Gastroesophageal sphincter (tissue), 4 donors: ENCODE measurements around the gene MACROD2. TPM values are rescaled to one million over a fixed set of nuclear protein-coding genes. Genes with fewer than 3 reads are reported as not detected.
"Not testable (repeated sequence)": the region's sequence is repeated elsewhere in the genome, so short reads cannot be mapped to it uniquely, and the experiment has no call there.

Experiments
- ATAC-seq: fragments of 150-250 bp; one replicate; pipeline ENCODE4 v1.9.1; 2016; ENCODE audit warnings: mild to moderate bottlenecking, moderate library complexity
- H3K27ac ChIP-seq, 4 donors: fragments of 200-600 bp; sonication (generic) in 3 of 4; 1 replicate in 3 of 4; 2 replicates in 1 of 4; pipeline ENCODE4 v1.5.1; 2016 to 2019
- H3K27me3 ChIP-seq: fragments of 200-600 bp; sonication (generic); one replicate; pipeline ENCODE4 v1.5.1; 2019
- H3K36me3 ChIP-seq, 2 donors: fragments of 200-600 bp; sonication (generic); one replicate each; pipeline ENCODE4 v1.5.1; 2019; ENCODE audit warnings: control low read depth in 1 of 2
- H3K4me1 ChIP-seq, 3 donors: fragments of 200-600 bp; sonication (generic); 1 replicate in 2 of 3; 2 replicates in 1 of 3; pipeline ENCODE4 v1.5.1; 2016 to 2019; ENCODE audit warnings: control low read depth in 2 of 3
- H3K4me3 ChIP-seq, 2 donors: fragments of 200-600 bp; sonication (generic); one replicate each; pipeline ENCODE4 v1.5.1; 2019; ENCODE audit warnings: mild to moderate bottlenecking in 1 of 2, moderate library complexity in 1 of 2
- H3K9me3 ChIP-seq, 3 donors: fragments of 200-600 bp; sonication (generic); one replicate each; pipeline ENCODE4 v1.5.1; 2017 to 2019; ENCODE audit warnings: control low read depth in 2 of 3
- CTCF ChIP-seq, 4 experiments: fragments of 200-600 bp in 2 of 4; fragments of 450-650 bp in 2 of 4; sonication (generic) in 1 of 4; IDR thresholded peaks; one replicate each; pipeline ENCODE4 v1.5.1; 2017 to 2019; ENCODE audit warnings: antibody characterized with exemption in 4 of 4, mild to moderate bottlenecking in 2 of 4, moderate library complexity in 2 of 4
- EP300 ChIP-seq: sonication (generic); formaldehyde crosslinking; IDR thresholded peaks from one replicate; pipeline ENCODE4 v1.6.1; 2017; ENCODE audit warnings: antibody characterized with exemption, mild to moderate bottlenecking
- POLR2A ChIP-seq, 2 donors: fragments of 450-650 bp; IDR thresholded peaks; one replicate each; pipeline ENCODE4 v1.6.1; 2017; ENCODE audit warnings: antibody characterized with exemption in 2 of 2, mild to moderate bottlenecking in 2 of 2, moderate library complexity in 1 of 2
- POLR2AphosphoS5 ChIP-seq: sonication (generic); formaldehyde crosslinking; IDR thresholded peaks from one replicate; pipeline ENCODE4 v1.6.1; 2017; ENCODE audit warnings: antibody characterized with exemption
- WGBS, 2 donors: methylation state at CpG; one replicate each; pipeline ENCODE4 v1.1.5; 2018; ENCODE audit warnings: low coverage in 1 of 2; 5-methylcytosine and 5-hydroxymethylcytosine counted together
- total RNA-seq, 4 donors: library from RNA; depleted of rRNA; stranded (reverse); fragments of >200 nt; gene quantifications; one replicate each; pipeline ENCODE4 v1.1.0, GENCODE V29; 2016

The MACROD2 gene
- total RNA-seq, 4 donors from 2014 or later = 4.0 to 12.1 (median 7.4) TPM

GRCh38 chr20:14453259-14453658, 457.9 kb downstream of the MACROD2 start:
- Histone ChIP-seq H3K4me3 (no peak overlapping the region), H3K27ac (no peak overlapping the region), H3K36me3 (no peaks in the 10 kb centered on the region), H3K27me3 (no peaks in the 10 kb centered on the region), H3K9me3 (no peaks in the 10 kb centered on the region), H3K4me1 (no peaks in the 10 kb centered on the region)
- no peak for ATAC-seq
- WGBS, 2 donors = 74 to 95% methylated on average over 3 of the region's 3 CpGs
- TF ChIP-seq POLR2AphosphoS5 = no peak
- no peak for TF ChIP-seq EP300

GRCh38 chr20:14454296-14454695, 459.0 kb downstream of the MACROD2 start:
- TF ChIP-seq EP300 (no peak), POLR2A (IDR thresholded peaks at IDR 0.05) (no peak), CTCF (IDR thresholded peaks at IDR 0.05) (no peak), POLR2AphosphoS5 (no peak)
- Histone ChIP-seq H3K4me1 (no peaks in the 10 kb centered on the region), H3K27ac (no peak overlapping the region), H3K36me3 (no peaks in the 10 kb centered on the region), H3K27me3 (no peaks in the 10 kb centered on the region), H3K4me3 (no peak overlapping the region), H3K9me3 (no peaks in the 10 kb centered on the region)
- ATAC-seq = no peak
- WGBS, 2 donors = 27 to 43% methylated on average over 1 of the region's 1 CpG

GRCh38 chr20:14467104-14467827, 471.9 kb downstream of the MACROD2 start:
- not testable (repeated sequence) for H3K4me3 ChIP-seq, H3K27ac ChIP-seq, H3K36me3 ChIP-seq, H3K4me1 ChIP-seq, H3K27me3 ChIP-seq, ATAC-seq
- 73 to 92% methylated on average over 2 to 10 of the region's 17 CpGs for WGBS, 2 donors
- peaks cover 0 to 19% (median 0%) of the 10 kb centered on the region in 3 donors for H3K9me3 ChIP-seq

- no peak overlapping the region for H3K27ac ChIP-seq
- H3K27me3 ChIP-seq = no peaks in the 10 kb centered on the region
- H3K36me3 ChIP-seq = no peaks in the 10 kb centered on the region
- H3K9me3 ChIP-seq = peaks cover 0 to 16% (median 0%) of the 10 kb centered on the region in 3 donors
- no peaks in the 10 kb centered on the region for H3K4me1 ChIP-seq
- 36 to 60% methylated on average over 3 to 5 of the region's 12 CpGs for WGBS, 2 donors
- no peak overlapping the region for H3K4me3 ChIP-seq
- no peak for ATAC-seq
- TF ChIP-seq CTCF (IDR thresholded peaks at IDR 0.05) = no peak
- TF ChIP-seq POLR2AphosphoS5 = no peak
- no peak for TF ChIP-seq POLR2A (IDR thresholded peaks at IDR 0.05)
- TF ChIP-seq EP300 = no peak
These were observed 475.0 kb downstream of the MACROD2 start for GRCh38 chr20:14470231-14470899.

- Histone ChIP-seq H3K27ac (no peak overlapping the region), H3K36me3 (no peaks in the 10 kb centered on the region), H3K4me1 (no peaks in the 10 kb centered on the region), H3K4me3 (no peak overlapping the region), H3K27me3 (no peaks in the 10 kb centered on the region), H3K9me3 (peaks cover 0 to 12% (median 0%) of the 10 kb centered on the region in 3 donors)
- 88% methylated on average over 1 to 3 of the region's 10 CpGs for WGBS, 2 donors
- TF ChIP-seq POLR2A (IDR thresholded peaks at IDR 0.05) (no peak), POLR2AphosphoS5 (no peak), CTCF (IDR thresholded peaks at IDR 0.05) (no peak), EP300 (no peak)
- no peak for ATAC-seq
These were observed 475.8 kb downstream of the MACROD2 start for GRCh38 chr20:14470977-14471661.
